ENCODE results near the gene SLC39A9.

- TF ChIP-seq CTCF (IDR thresholded peaks at IDR 0.05; ENCODE audit: poor library complexity, severe bottlenecking) (no peak), REST (IDR thresholded peaks at IDR 0.05; ENCODE audit: borderline replicate concordance) (no peak), RAD21 (conservative IDR thresholded peaks at IDR 0.05) (no peak), POLR2AphosphoS5 (IDR thresholded peaks at IDR 0.05) (no peak), MXI1 (conservative IDR thresholded peaks at IDR 0.05; ENCODE audit: poor library complexity, severe bottlenecking) (no peak)
Measured at GRCh38 chr14:69432364-69432763, 33.9 kb downstream of the SLC39A9 start.
